Stimulated activated CD8-positive, alpha-beta memory T cell treated with anti-CD3 and anti-CD28 coated beads, Interleukin-15, amount 100 ng/mL, for 48 hours (primary cell): ENCODE measurements around the gene TRAPPC10.

ENCODE experiments used
- DNase-seq, 2 donors: peaks; one replicate each; pipeline ENCODE4 v3.0.0-alpha.2; 2020; ENCODE audit warnings: low read depth in 2 of 2

Gene TRAPPC10

GRCh38 chr21:44011579-44012473 is at the start of gene TRAPPC10:
Gene TRAPPC10 (plus strand): TSS chr21:44012309. CDS start chr21:44012494, 185 bp downstream.
- peak; percentile 80 for DNase-seq

GRCh38 chr21:43965911-43966585 is 46.1 kb upstream of the TRAPPC10 start:
- no peak for DNase-seq

DNA sequence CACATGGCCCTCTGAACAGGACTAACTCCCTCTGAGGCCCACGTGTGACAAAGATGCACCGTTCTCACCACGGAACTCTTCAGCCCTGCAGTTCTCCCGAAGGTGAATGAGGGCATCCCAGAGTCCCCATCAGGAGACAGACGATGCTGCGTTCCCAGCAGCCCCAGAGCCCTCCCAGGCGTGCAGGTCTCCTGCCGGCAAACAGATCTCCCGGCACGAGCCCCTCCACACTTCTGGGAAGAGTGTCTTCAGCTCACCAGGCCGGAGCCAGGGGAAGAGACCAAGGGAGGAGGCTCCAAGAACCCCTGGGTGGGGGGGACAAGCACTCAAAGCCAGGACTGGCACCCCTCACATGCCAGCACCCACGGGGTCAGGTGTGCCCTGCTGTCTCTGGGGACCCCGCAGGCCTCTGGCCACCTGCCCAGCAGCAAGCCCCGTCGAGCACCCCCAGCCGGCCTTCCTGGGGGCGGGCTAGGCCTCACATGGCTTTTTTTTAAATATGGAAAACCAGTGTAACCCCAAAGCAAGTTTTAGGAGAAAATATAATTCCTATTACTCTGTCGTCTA is 45.1 kb upstream of the TRAPPC10 start:
- no peak for DNase-seq

GRCh38 chr21:43967981-43968380 is 44.1 kb upstream of the TRAPPC10 start:
- no peak for DNase-seq

DNA sequence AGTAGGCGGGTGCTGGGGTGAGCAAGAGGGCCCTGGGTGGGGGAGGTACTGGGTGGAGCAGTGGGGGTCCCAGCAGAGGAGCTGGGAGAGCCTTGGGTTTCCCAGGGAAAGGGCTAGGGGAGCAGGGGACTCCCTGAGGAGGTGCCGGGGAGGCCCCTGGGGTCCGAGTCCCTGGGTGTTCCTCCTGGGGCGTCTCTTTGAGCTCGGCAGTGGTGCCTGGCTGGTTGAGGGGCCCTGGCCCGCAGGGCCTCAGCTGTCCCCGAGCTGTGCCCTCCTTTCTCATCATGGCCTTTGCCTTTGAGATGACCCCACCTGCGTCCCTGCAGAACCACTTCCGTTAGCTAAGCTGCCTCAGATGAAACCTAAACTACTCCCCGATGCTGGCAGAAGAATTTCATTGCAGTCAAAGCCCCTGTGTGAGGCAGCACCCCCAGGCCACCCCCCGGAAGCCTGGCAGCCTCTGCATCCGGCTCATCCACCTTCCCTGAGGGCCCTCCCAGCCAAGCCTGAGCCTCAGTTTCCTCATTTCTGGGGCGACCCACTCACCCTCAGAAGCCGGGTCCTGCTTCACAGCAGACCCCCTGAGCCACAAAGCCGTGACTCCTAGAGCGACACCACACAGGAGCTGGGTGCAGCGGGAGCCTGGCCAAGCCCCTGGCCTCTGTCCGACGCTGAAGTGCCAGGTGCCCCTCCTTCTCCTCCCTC is 43.5 kb upstream of the TRAPPC10 start:
- DNase-seq: no peak

GRCh38 chr21:43969115-43969444 is 43.0 kb upstream of the TRAPPC10 start:
- no peak for DNase-seq

GRCh38 chr21:43970551-43970950 is 41.6 kb upstream of the TRAPPC10 start:
- DNase-seq: no peak

- no peak for DNase-seq
Observed at GRCh38 chr21:43971201-43971991, 40.7 kb upstream of the TRAPPC10 start.

DNA sequence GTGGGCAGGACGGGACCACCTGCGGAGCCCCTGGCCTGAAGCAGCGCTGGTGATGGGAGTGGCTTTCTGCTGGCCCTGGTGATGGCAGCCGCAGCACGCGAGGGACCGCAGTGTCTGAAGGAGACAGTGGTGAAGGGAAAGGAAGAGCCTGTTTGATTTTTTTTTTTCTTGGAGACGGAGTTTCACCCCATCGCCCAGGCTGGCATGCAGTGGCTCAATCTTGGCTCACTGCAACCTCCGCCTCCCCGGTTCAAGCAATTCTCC is 40.2 kb upstream of the TRAPPC10 start:
- no peak for DNase-seq

DNA sequence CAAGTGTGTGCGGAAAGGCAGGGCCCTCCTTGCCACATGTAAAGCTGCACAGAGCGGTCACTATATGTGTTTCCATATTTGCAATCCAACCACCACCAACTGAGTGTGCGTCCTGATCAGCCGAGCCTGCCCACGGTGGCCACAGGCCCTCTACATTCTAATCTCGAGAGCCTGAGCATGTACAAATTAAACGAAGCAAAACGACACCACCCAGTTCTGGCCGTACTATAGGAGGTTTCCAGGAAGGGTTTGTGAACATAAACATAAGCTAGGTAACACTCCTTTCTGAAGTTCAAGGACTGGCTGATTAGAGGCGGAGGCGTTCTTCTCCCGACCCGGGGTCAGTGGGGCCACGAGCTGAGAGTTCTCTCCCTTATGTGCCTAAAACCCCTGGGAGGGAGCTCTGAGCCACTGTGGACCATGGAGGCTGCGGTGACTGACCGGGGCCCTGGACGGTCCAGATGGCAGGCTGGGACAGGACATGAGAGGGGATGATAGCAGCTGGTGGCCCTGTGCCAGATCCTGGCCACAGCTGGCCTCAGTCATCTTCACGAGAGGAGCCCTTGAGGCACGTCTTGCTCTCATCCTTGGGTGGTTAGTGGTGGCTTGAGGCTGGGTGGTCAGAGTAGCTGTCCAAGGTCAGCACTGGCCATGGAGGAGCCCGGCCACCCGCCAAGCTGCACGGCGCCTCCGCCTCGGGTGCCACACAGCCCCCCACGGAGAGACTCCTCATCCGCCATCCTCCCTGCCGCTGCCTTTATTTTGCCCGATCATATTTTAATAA is 39.1 kb upstream of the TRAPPC10 start:
- DNase-seq: no peak

- no peak for DNase-seq
Observed at GRCh38 chr21:43973634-43973955, 38.5 kb upstream of the TRAPPC10 start.

- DNase-seq: no peak
Observed at GRCh38 chr21:43974791-43975468, 37.2 kb upstream of the TRAPPC10 start.

GRCh38 chr21:43975469-43976098 is 36.5 kb upstream of the TRAPPC10 start:
- DNase-seq: peak; percentile 49 to 69

DNA sequence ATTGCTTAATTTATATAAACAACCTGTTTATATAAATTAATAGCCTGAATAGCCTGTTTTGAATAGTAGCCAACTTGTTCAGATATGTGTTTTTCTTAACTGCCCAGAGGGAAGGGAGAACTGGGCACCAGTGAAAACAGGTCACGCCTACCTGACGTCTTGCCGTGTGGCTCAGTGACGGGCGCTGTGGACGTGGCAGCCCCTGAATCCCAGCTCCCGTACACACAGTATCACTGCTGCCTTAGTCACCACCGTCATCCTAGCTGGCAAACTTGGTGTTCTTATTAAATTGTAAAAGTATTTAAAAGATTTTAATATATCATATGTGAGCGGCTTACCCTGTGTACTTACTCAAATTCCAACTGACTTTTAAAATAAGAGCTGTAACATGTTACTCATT is 35.4 kb upstream of the TRAPPC10 start:
- DNase-seq: no peak

- no peak for DNase-seq
Observed at GRCh38 chr21:43978060-43978459, 34.0 kb upstream of the TRAPPC10 start.

DNA sequence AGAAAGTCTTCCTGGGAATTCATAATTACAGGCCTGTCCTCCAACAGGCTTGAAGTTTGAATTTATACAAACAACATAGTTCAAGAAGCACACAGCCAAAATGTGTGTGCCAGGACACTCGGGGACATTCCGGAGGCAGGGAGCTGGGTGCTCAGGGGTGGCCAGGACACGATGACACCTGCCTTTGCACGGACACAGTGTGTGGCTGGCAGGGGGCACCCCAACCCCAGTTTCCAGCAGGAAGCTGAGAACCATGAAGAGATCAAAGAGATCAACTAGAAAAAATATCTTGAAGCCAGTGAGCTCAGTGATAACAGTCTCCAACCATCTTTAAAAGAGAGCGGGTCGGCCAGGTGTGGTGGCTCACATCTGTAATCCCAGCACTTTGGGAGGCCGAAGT is 32.5 kb upstream of the TRAPPC10 start:
- DNase-seq: no peak

DNA sequence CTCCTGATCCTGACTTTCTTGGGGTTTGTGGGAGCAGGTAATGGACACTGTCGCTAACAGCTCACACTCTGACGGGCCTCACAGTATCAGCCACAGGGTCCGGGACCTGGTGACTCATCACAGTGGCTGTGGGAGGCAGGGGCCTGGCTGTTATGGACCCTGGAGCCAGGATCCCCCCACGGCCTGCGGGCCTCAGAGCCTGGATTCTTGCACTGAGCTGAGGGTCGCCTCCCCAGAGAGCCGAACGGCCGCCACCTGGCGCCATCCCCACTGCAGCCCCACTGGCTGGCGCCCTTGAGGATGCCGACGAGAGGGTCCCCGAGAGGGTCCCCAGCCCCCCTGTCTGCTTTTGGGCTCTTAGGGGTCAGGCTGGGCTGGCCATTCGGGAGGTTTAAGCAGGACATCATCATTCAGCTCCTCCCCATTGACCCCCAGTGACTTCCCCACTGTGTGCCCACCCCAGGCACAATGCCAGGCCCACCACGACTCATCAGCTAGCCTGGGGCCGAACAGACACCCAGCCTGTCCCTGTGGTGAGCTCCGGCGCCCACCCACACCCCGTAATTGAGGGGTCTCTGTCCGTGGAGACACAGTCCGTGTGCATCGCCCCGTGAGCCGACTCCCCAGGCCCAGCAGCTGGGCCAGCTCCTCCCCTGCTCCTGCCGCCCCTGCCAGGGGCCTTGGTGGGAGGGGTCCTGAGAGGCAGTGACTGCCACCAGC is 30.8 kb upstream of the TRAPPC10 start:
- no peak for DNase-seq

DNA sequence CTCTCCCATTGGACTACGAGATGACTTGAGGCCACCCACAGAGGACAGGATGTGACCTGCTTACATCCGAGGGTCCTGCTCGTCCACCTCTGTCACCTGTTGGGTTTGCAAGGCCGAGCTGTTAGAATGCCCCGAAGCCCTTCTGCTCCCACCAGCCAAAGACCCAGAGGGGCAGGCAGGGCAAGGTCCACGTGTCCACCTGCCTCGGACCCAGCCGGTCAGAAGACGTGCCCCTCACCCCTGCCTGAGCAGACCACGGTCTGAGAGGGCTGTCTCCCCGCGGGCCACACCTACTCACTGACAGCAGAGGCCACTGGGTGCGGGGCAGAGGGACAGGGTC is 30.3 kb upstream of the TRAPPC10 start:
- no peak for DNase-seq

DNA sequence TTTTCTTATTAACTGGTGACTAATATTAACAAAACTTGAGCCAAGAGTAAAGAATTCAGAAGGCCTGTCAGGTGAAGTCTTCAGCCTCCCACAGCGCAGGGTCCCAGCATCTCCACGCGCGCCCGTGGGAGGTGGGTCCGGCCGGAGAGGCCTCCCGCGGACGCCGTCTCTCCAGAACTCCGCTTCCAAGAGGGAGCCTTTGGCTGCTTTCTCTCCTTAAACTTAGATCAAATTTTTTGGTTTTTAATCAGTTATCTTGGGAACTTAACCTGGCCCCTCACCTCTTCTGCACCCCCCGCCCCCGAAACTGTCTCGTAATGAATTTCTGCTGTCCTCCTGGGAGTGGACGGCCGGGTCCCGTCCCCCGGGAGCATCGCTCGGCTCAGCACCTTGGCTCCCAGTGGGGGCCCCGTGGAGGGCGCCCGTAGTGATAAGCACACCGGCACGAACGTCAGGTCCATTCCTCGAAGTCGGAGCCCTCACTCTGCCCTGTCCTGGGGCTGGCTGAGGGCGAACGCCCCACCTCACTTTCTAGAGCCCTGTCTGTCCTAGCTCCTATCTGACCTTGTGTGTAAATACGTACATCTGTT is 29.5 kb upstream of the TRAPPC10 start:
- DNase-seq: no peak
